IPS-11a (cell line): ENCODE measurements around the gene TPM2.
A peak's percentile ranks its signal among the peaks of the same experiment; 100 is the strongest.
"Not testable (repeated sequence)": the region's sequence is repeated elsewhere in the genome, so short reads cannot be mapped to it uniquely, and the experiment has no call there.

Source experiments
- H3K4me3 ChIP-seq: one replicate; pipeline ENCODE4 v1.5.1; 2013; ENCODE audit warnings: low read depth, low read length, control low read depth

TPM2 gene

GRCh38 chr9:35657546-35658136 is 32.1 kb downstream of the TPM2 start, which contains the start of gene RMRP:
Gene RMRP, minus strand, starts transcription at chr9:35658019.
- H3K4me3 ChIP-seq: peak within 1 kb of the TSS; percentile 85

- H3K4me3 ChIP-seq: peak overlapping the region; percentile 33
Measured at GRCh38 chr9:35656831-35657545, 32.7 kb downstream of the TPM2 start.

GRCh38 chr9:35656348-35656747 is 33.4 kb downstream of the TPM2 start:
- no peak overlapping the region for H3K4me3 ChIP-seq

GRCh38 chr9:35653611-35654010 is 36.1 kb downstream of the TPM2 start:
- H3K4me3 ChIP-seq: no peak overlapping the region

GRCh38 chr9:35652829-35653209 is 36.9 kb downstream of the TPM2 start:
- H3K4me3 ChIP-seq: no peak overlapping the region

- no peak overlapping the region for H3K4me3 ChIP-seq
Measured at GRCh38 chr9:35651956-35652828, 37.5 kb downstream of the TPM2 start.

GRCh38 chr9:35650341-35651158 is 39.2 kb downstream of the TPM2 start, which contains the start of gene SIT1:
Gene SIT1, minus strand, starts transcription at chr9:35650931. Its CDS starts 78 bp downstream, at chr9:35650853.
- H3K4me3 ChIP-seq: no peak within 1 kb of the TSS

- H3K4me3 ChIP-seq: no peak overlapping the region
Measured at GRCh38 chr9:35649431-35650340, 40.0 kb downstream of the TPM2 start.

- H3K4me3 ChIP-seq: peak overlapping the region; percentile 69
Measured at GRCh38 chr9:35646533-35647265, 43.0 kb downstream of the TPM2 start.

- peak overlapping the region; percentile 69 for H3K4me3 ChIP-seq
Measured at GRCh38 chr9:35646153-35646532, 43.6 kb downstream of the TPM2 start.

- peak overlapping the region; percentile 69 for H3K4me3 ChIP-seq
Measured at GRCh38 chr9:35645736-35646135, 44.0 kb downstream of the TPM2 start.

- no peak overlapping the region for H3K4me3 ChIP-seq
Measured at GRCh38 chr9:35643046-35643445, 46.7 kb downstream of the TPM2 start.

GRCh38 chr9:35641478-35641877 is 48.2 kb downstream of the TPM2 start:
- H3K4me3 ChIP-seq: not testable (repeated sequence)

GRCh38 chr9:35640431-35640830 is 49.3 kb downstream of the TPM2 start:
- H3K4me3 ChIP-seq: not testable (repeated sequence)

- no peak overlapping the region for H3K4me3 ChIP-seq
Measured at GRCh38 chr9:35639631-35640030, 50.1 kb downstream of the TPM2 start.

- H3K4me3 ChIP-seq: not testable (repeated sequence)
Measured at GRCh38 chr9:35639225-35639624, 50.5 kb downstream of the TPM2 start.

- not testable (repeated sequence) for H3K4me3 ChIP-seq
Measured at GRCh38 chr9:35638751-35639150, 51.0 kb downstream of the TPM2 start.

GRCh38 chr9:35637427-35637955 is 52.2 kb downstream of the TPM2 start:
- not testable (repeated sequence) for H3K4me3 ChIP-seq

- H3K4me3 ChIP-seq: not testable (repeated sequence)
Measured at GRCh38 chr9:35636877-35637246, 52.9 kb downstream of the TPM2 start.
